ENCODE results near the gene RHOC. TPM values are rescaled to one million over a fixed set of nuclear protein-coding genes. Genes with fewer than 3 reads are reported as not detected.

RHOC gene
- total RNA-seq, 4 donors from 2014 or later = 163 to 632 (median 483) TPM

DNA sequence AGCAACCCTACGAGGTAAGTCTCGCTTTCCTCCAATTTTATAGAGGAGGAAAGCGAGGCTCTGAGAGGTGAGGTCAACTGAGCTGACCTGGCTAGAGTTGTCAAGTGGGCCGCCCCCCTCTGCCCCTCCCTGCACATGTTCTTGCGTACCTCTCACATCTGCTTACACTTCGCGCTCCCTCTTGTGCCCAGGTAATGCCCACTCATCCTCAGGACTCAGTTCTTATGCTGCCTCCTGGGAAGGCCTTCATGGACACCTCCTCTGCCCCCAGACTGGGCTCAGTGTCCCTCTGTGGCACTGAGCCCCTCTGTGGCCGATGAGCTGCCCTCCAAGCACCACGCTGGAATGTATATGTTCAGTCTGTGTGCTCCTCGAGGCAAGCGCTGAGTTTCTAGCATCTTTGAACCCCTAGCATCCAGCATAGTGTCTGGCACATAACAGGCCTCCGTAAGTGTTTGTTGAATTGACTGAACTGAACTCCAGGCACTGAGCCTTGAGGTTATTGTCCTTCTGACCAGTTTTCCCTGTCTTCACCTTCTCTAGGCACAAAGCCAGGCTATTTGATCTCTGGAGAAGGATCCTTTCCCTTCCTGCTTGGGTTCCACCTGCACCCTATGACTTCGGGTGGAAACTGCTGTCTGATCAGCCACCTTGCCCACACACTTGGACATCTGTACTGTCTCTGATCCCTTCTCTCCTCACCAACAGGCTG lies 19.0 kb downstream of the RHOC start:
- peak in 1 of 3 donors; percentile 31 for DNase-seq
- H3K36me3 ChIP-seq = peaks cover 0 to 38% (median 0%) of the 10 kb centered on the region in 3 donors
- H3K4me3 ChIP-seq = no peak overlapping the region
- H3K9me3 ChIP-seq = no peaks in the 10 kb centered on the region
- H3K27me3 ChIP-seq = no peaks in the 10 kb centered on the region
- H3K27ac ChIP-seq = peak overlapping the region in 2 of 4 donors; percentile 12 to 14
- H3K4me1 ChIP-seq = no peaks in the 10 kb centered on the region
- no peak for TF ChIP-seq POLR2A (IDR thresholded peaks at IDR 0.05)
- TF ChIP-seq, protein P1, sequence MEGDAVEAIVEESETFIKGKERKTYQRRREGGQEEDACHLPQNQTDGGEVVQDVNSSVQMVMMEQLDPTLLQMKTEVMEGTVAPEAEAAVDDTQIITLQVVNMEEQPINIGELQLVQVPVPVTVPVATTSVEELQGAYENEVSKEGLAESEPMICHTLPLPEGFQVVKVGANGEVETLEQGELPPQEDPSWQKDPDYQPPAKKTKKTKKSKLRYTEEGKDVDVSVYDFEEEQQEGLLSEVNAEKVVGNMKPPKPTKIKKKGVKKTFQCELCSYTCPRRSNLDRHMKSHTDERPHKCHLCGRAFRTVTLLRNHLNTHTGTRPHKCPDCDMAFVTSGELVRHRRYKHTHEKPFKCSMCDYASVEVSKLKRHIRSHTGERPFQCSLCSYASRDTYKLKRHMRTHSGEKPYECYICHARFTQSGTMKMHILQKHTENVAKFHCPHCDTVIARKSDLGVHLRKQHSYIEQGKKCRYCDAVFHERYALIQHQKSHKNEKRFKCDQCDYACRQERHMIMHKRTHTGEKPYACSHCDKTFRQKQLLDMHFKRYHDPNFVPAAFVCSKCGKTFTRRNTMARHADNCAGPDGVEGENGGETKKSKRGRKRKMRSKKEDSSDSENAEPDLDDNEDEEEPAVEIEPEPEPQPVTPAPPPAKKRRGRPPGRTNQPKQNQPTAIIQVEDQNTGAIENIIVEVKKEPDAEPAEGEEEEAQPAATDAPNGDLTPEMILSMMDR (IDR thresholded peaks at IDR 0.05) = no peak

DNA sequence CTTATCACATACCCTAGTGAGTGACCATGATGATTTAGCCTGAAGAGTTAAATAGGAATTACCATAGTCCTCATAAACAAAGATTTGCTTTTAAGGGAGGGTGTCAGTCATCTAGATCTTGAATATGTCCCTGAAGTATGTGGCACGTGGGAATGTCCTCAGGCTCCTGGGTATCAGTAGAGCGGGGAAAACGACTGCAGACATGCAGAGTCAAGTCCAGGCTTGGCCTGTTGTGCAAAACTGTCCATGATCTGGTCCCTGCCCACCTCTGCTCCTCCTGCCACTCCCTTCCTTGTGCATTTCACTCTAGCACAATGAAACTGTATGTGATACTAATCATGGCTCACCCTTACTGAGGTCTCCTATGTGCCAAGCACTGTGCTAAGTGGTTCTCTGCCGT lies 19.6 kb downstream of the RHOC start:
- no peaks in the 10 kb centered on the region for H3K4me1 ChIP-seq
- DNase-seq = peak in 1 of 3 donors; percentile 13
- peaks cover 0 to 33% (median 0%) of the 10 kb centered on the region in 3 donors for H3K36me3 ChIP-seq
- TF ChIP-seq, protein P1 (IDR thresholded peaks at IDR 0.05) = no peak
- TF ChIP-seq POLR2A (IDR thresholded peaks at IDR 0.05) = no peak
- no peak overlapping the region for H3K4me3 ChIP-seq
- no peaks in the 10 kb centered on the region for H3K27me3 ChIP-seq
- H3K9me3 ChIP-seq = no peaks in the 10 kb centered on the region
- H3K27ac ChIP-seq = no peak overlapping the region

DNA sequence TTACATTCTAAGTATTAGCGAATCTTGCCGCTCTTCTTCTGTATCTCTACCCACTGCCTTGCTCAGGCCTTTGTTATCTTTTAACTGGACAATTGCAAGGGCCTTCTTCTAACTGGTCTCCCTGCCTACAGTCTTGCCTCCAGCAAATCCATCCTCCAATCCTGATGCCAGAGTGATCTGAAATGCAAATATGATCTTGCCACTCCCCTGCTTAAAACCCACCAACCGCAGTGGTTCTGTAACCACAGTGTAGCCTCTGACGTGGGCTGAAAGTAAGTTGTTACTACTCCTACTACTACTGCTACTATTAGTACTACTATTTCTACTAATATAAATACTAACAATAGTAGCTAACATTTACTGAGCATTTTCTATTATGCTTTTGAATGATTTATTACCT lies 20.1 kb downstream of the RHOC start:
- no peak for TF ChIP-seq POLR2A (IDR thresholded peaks at IDR 0.05)
- TF ChIP-seq, protein P1 (IDR thresholded peaks at IDR 0.05) = no peak
- Histone ChIP-seq H3K9me3 (no peaks in the 10 kb centered on the region), H3K27me3 (no peaks in the 10 kb centered on the region), H3K4me3 (no peak overlapping the region), H3K4me1 (no peaks in the 10 kb centered on the region), H3K36me3 (peaks cover 0 to 27% (median 0%) of the 10 kb centered on the region in 3 donors), H3K27ac (no peak overlapping the region)
- no peak for DNase-seq

DNA sequence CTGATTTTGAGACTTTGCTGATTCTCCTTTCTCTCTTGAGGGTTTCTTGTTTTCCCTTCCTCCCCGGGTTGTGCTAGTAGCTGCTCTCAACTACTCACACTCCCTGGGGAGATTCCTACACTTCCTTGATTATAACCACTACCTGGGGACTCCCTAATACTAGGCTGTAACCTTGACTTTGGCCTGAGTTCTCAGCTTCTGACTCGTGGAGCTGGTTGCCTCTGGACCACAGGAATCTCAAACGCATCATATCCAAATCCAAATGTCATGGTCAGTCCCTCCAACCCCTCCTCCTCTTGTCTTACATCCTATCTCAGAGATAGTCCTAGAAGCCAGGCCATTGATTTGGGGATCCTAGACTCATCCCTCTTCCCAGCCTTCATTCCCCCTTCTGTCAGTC lies 20.5 kb downstream of the RHOC start:
- no peak overlapping the region for H3K4me3 ChIP-seq
- no peaks in the 10 kb centered on the region for H3K9me3 ChIP-seq
- H3K27ac ChIP-seq = no peak overlapping the region
- no peak for DNase-seq
- no peaks in the 10 kb centered on the region for H3K4me1 ChIP-seq
- H3K27me3 ChIP-seq = no peaks in the 10 kb centered on the region
- H3K36me3 ChIP-seq = peaks cover 0 to 23% (median 0%) of the 10 kb centered on the region in 3 donors
- no peak for TF ChIP-seq POLR2A (IDR thresholded peaks at IDR 0.05)
- TF ChIP-seq, protein P1 (IDR thresholded peaks at IDR 0.05) = no peak

DNA sequence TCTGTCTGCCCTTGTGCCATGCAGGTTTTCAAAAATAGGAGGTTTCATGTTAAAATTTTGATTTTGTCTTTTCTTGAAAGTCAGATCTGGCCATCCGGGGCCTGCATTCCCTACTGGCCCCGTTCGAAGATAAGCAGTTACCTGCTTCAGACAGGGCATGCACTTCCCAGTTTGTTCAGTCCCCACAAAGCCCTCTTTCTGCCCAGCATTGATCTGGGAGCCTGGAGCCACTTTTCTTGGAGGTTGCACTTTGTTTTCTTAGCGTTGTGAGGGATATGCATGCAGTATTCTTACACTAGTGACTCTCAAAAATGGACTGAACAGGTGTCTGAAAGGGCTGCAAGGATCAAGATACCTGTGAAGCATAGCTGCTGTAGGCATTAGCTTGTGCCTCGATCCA lies 21.0 kb downstream of the RHOC start:
- no peak for DNase-seq
- H3K27ac ChIP-seq = no peak overlapping the region
- no peaks in the 10 kb centered on the region for H3K27me3 ChIP-seq
- H3K9me3 ChIP-seq = no peaks in the 10 kb centered on the region
- H3K36me3 ChIP-seq = peaks cover 0 to 18% (median 0%) of the 10 kb centered on the region in 3 donors
- TF ChIP-seq, protein P1 (IDR thresholded peaks at IDR 0.05) = no peak
- TF ChIP-seq POLR2A (IDR thresholded peaks at IDR 0.05) = no peak
- H3K4me1 ChIP-seq = no peaks in the 10 kb centered on the region
- H3K4me3 ChIP-seq = no peak overlapping the region

Measured in Peyer's patch (tissue), 4 donors.